ENCODE results near the gene ISG20L2. TPM values are rescaled to one million over a fixed set of nuclear protein-coding genes. Genes with fewer than 3 reads are reported as not detected.

Gene ISG20L2
- total RNA-seq, 1 donor from 2014 or later: 6.3 TPM

Other genes starting within 250 kb of the ISG20L2 start
- gene MEF2D, start 228.0 kb downstream of the ISG20L2 start, total RNA-seq: 3.7 and 4.4 TPM in 2 replicates
- gene IQGAP3, start 156.2 kb downstream of the ISG20L2 start, total RNA-seq: 3.0 and 7.0 TPM in 2 replicates
- gene TTC24, start 149.0 kb downstream of the ISG20L2 start, total RNA-seq: not detected in 2 replicates
- 56.2 and 58.5 TPM in 2 replicates for gene NAXE, start 137.0 kb downstream of the ISG20L2 start, total RNA-seq
- 8.9 and 9.9 TPM in 2 replicates for gene GPATCH4, start 127.3 kb downstream of the ISG20L2 start, total RNA-seq
- gene HAPLN2, start 109.4 kb downstream of the ISG20L2 start, total RNA-seq: not detected in 2 replicates
- not detected in 2 replicates for gene BCAN, start 86.6 kb downstream of the ISG20L2 start, total RNA-seq
- gene NES, start 51.4 kb downstream of the ISG20L2 start, total RNA-seq: 32.9 and 57.3 TPM in 2 replicates
- gene CRABP2, start 23.2 kb downstream of the ISG20L2 start, total RNA-seq: not detected in 2 replicates
- 6.5 and 18.3 TPM in 2 replicates for gene METTL25B, start 297 bp downstream of the ISG20L2 start, total RNA-seq
- 40.3 TPM in 2 replicates for gene MRPL24, start 12.3 kb upstream of the ISG20L2 start, total RNA-seq
- gene HDGF, start 22.9 kb upstream of the ISG20L2 start, total RNA-seq: 88.5 and 94.4 TPM in 2 replicates
- gene PRCC, start 38.8 kb upstream of the ISG20L2 start, total RNA-seq: 6.8 and 9.3 TPM in 2 replicates
- gene SH2D2A, start 88.1 kb upstream of the ISG20L2 start, total RNA-seq: under 0.01 TPM in 1 of 2 replicates, not detected in the other
- gene INSRR, start 130.4 kb upstream of the ISG20L2 start, total RNA-seq: not detected in 2 replicates
- not detected in 2 replicates for gene NTRK1, start 132.1 kb upstream of the ISG20L2 start, total RNA-seq
- 10.2 and 16.3 TPM in 2 replicates for gene PEAR1, start 165.0 kb upstream of the ISG20L2 start, total RNA-seq
- gene LRRC71, start 191.9 kb upstream of the ISG20L2 start, total RNA-seq: under 0.01 TPM in 2 replicates